Fibroblast of lung (primary cell): Measurements from ENCODE around the gene RMRP. TPM values are rescaled to one million over a fixed set of nuclear protein-coding genes. Genes with fewer than 3 reads are reported as not detected.
A peak's percentile ranks its signal among the peaks of the same experiment; 100 is the strongest.

Source experiments
- DNase-seq, 2 donors: peaks; one replicate each; pipeline versions ENCODE4 v3.0.0 to v3.0.0-alpha.2; 2010; ENCODE audit warnings: low read depth in 2 of 2
- H2AFZ ChIP-seq: 2 replicates; pipeline ENCODE4 v1.5.1; 2012; ENCODE audit warnings: low read length, control low read depth, inconsistent platforms
- H3K27ac ChIP-seq: 2 replicates; pipeline ENCODE4 v1.5.1; 2011; ENCODE audit warnings: low read length, control low read depth; ENCODE audit not compliant: insufficient read depth
- H3K27me3 ChIP-seq: 2 replicates; pipeline ENCODE4 v1.5.1; 2011; ENCODE audit warnings: mild to moderate bottlenecking, low read length; ENCODE audit not compliant: control insufficient read depth, insufficient read depth
- H3K36me3 ChIP-seq: 2 replicates; pipeline ENCODE4 v1.5.1; 2011; ENCODE audit warnings: low read length; ENCODE audit not compliant: control insufficient read depth, insufficient read depth
- H3K4me1 ChIP-seq: 2 replicates; pipeline ENCODE4 v1.5.1; 2011; ENCODE audit warnings: low read length; ENCODE audit not compliant: control insufficient read depth, insufficient read depth; ENCODE audit errors: extremely low read depth
- H3K4me2 ChIP-seq: 2 replicates; pipeline ENCODE4 v1.5.1; 2011; ENCODE audit warnings: low read length, control low read depth; ENCODE audit not compliant: insufficient read depth; ENCODE audit errors: extremely low read depth
- H3K4me3 ChIP-seq, 4 experiments: fragments of 200-600 bp in 1 of 4; sonication (generic) in 1 of 4; replicated peaks in 1 of 4; 2 replicates each; pipeline ENCODE4 v1.5.1; 2011 to 2016; ENCODE audit warnings: low read length in 4 of 4, low read depth in 3 of 4, mild to moderate bottlenecking in 3 of 4, control low read depth in 2 of 4, inconsistent platforms in 1 of 4, mixed read lengths in 1 of 4; ENCODE audit not compliant: insufficient read depth in 1 of 4; ENCODE audit errors: control extremely low read depth in 1 of 4
- H3K79me2 ChIP-seq: 2 replicates; pipeline ENCODE4 v1.5.1; 2012; ENCODE audit warnings: mild to moderate bottlenecking, low read length, inconsistent platforms; ENCODE audit not compliant: control insufficient read depth, insufficient read depth
- H3K9ac ChIP-seq: 2 replicates; pipeline ENCODE4 v1.5.1; 2011; ENCODE audit warnings: mild to moderate bottlenecking, low read length, control low read depth; ENCODE audit not compliant: insufficient read depth
- H3K9me3 ChIP-seq: 2 replicates; pipeline ENCODE4 v1.5.1; 2012; ENCODE audit warnings: low read depth, low read length; ENCODE audit not compliant: control insufficient read depth, insufficient read depth
- H4K20me1 ChIP-seq: 2 replicates; pipeline ENCODE4 v1.5.1; 2011; ENCODE audit warnings: low read length; ENCODE audit not compliant: control insufficient read depth, insufficient read depth; ENCODE audit errors: extremely low read depth
- EZH2 ChIP-seq: IDR thresholded peaks from 2 replicates; pipeline ENCODE4 v1.5.1; 2012; ENCODE audit warnings: low read length, control low read depth, mild to moderate bottlenecking; ENCODE audit errors: missing control alignments
- polyA plus RNA-seq, 2 donors: library from polyadenylated mRNA; depleted of rRNA in 1 of 2; stranded (reverse) in 1 of 2; unstranded in 1 of 2; fragments of >200 nt; gene quantifications; 2 replicates each; pipeline ENCODE4 v1.2.1, GENCODE V29; 2011 to 2012; ENCODE audit warnings: missing spikeins in 1 of 2
- total RNA-seq: library from RNA; depleted of rRNA; stranded (reverse); fragments of >200 nt; gene quantifications from 2 replicates; pipeline ENCODE4 v1.2.1, GENCODE V29; 2014
- TF ChIP-seq, protein P1 (sequence below), 2 donors: IDR thresholded peaks in 1 of 2; conservative IDR thresholded peaks in 1 of 2; 1 replicate in 1 of 2; 2 replicates in 1 of 2; pipeline ENCODE4 v1.5.1; 2011 to 2012; ENCODE audit warnings: low read length in 2 of 2, control low read depth in 1 of 2, inconsistent platforms in 1 of 2, low read depth in 1 of 2, mild to moderate bottlenecking in 1 of 2

RMRP gene
- total and polyA plus RNA-seq, 2 donors (not counting 1 experiment from before 2014, with no cell fraction given) = 110 to 67,954 TPM

DNA sequence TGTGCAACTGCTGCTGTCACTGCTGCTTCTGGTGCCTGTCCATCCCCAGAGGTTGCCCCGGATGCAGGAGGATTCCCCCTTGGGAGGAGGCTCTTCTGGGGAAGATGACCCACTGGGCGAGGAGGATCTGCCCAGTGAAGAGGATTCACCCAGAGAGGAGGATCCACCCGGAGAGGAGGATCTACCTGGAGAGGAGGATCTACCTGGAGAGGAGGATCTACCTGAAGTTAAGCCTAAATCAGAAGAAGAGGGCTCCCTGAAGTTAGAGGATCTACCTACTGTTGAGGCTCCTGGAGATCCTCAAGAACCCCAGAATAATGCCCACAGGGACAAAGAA, 16.2 kb upstream of the RMRP start:
- TF ChIP-seq, protein P1, sequence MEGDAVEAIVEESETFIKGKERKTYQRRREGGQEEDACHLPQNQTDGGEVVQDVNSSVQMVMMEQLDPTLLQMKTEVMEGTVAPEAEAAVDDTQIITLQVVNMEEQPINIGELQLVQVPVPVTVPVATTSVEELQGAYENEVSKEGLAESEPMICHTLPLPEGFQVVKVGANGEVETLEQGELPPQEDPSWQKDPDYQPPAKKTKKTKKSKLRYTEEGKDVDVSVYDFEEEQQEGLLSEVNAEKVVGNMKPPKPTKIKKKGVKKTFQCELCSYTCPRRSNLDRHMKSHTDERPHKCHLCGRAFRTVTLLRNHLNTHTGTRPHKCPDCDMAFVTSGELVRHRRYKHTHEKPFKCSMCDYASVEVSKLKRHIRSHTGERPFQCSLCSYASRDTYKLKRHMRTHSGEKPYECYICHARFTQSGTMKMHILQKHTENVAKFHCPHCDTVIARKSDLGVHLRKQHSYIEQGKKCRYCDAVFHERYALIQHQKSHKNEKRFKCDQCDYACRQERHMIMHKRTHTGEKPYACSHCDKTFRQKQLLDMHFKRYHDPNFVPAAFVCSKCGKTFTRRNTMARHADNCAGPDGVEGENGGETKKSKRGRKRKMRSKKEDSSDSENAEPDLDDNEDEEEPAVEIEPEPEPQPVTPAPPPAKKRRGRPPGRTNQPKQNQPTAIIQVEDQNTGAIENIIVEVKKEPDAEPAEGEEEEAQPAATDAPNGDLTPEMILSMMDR (conservative IDR thresholded peaks at IDR 0.05 in 1 of 2, IDR thresholded peaks at IDR 0.05 in 1 of 2; ENCODE audit: low read depth in 1 of 2, low read length in 2 of 2) = no peak
- no peak for TF ChIP-seq EZH2

GRCh38 chr9:35673132-35674024, 15.6 kb upstream of the RMRP start, which contains the start of gene CA9:
Gene CA9 (plus strand): TSS chr9:35673928. CDS start chr9:35673960, 32 bp downstream.
- no peaks in the 10 kb centered on the region for H3K27me3 ChIP-seq
- DNase-seq = no peak
- H2AFZ ChIP-seq = no peak within 1 kb of the TSS
- no peak within 1 kb of the TSS for H3K27ac ChIP-seq
- no peaks in the 10 kb centered on the region for H4K20me1 ChIP-seq
- no peak within 1 kb of the TSS for H3K9ac ChIP-seq
- H3K36me3 ChIP-seq = no peaks in the 10 kb centered on the region
- H3K9me3 ChIP-seq = no peaks in the 10 kb centered on the region
- no peak within 1 kb of the TSS for H3K4me2 ChIP-seq
- H3K79me2 ChIP-seq = no peaks in the 10 kb centered on the region
- H3K4me1 ChIP-seq = peaks cover 4% of the 10 kb centered on the region
- TF ChIP-seq EZH2 = no peak
- TF ChIP-seq, protein P1 (conservative IDR thresholded peaks at IDR 0.05 in 1 of 2, IDR thresholded peaks at IDR 0.05 in 1 of 2; ENCODE audit: low read depth in 1 of 2, low read length in 2 of 2) = no peak
- no peak within 1 kb of the TSS for H3K4me3 ChIP-seq

More for the DNA sequence above, 16.2 kb upstream of the RMRP start:
- Histone ChIP-seq H3K27me3 (no peaks in the 10 kb centered on the region), H3K9ac (no peak overlapping the region), H3K27ac (no peak overlapping the region), H3K4me2 (no peak overlapping the region), H3K4me1 (peaks cover 7% of the 10 kb centered on the region), H3K4me3 (no peak overlapping the region), H3K9me3 (no peaks in the 10 kb centered on the region), H3K36me3 (no peaks in the 10 kb centered on the region), H4K20me1 (no peaks in the 10 kb centered on the region), H2AFZ (no peak overlapping the region), H3K79me2 (no peaks in the 10 kb centered on the region)
- DNase-seq = no peak

- Histone ChIP-seq H3K79me2 (peaks cover 2% of the 10 kb centered on the region), H3K9ac (no peak overlapping the region), H4K20me1 (no peaks in the 10 kb centered on the region), H2AFZ (no peak overlapping the region), H3K4me2 (peak overlapping the region; percentile 13), H3K4me1 (peaks cover 4% of the 10 kb centered on the region), H3K36me3 (no peaks in the 10 kb centered on the region), H3K4me3 (no peak overlapping the region), H3K9me3 (no peaks in the 10 kb centered on the region), H3K27ac (no peak overlapping the region), H3K27me3 (no peaks in the 10 kb centered on the region)
- TF ChIP-seq EZH2 = no peak
- TF ChIP-seq, protein P1 (conservative IDR thresholded peaks at IDR 0.05 in 1 of 2, IDR thresholded peaks at IDR 0.05 in 1 of 2; ENCODE audit: low read depth in 1 of 2, low read length in 2 of 2) = no peak
- DNase-seq = peak; percentile 46 to 57
These were observed 11.7 kb upstream of the RMRP start for GRCh38 chr9:35669331-35670145.
